Transverse colon (tissue), 4 donors: Measurements from ENCODE around the gene SWAP70. TPM values are rescaled to one million over a fixed set of nuclear protein-coding genes. Genes with fewer than 3 reads are reported as not detected.

Experiments
- DNase-seq: peaks from one replicate; pipeline ENCODE4 v3.0.0-alpha.2; 2019
- H3K27ac ChIP-seq, 4 donors: fragments of 200-600 bp; sonication (generic); 2 replicates each; pipeline ENCODE4 v1.5.1; 2016 to 2018; ENCODE audit warnings: inconsistent platforms in 4 of 4
- H3K27me3 ChIP-seq: fragments of 200-600 bp; sonication (generic); 2 replicates; pipeline ENCODE4 v1.5.1; 2017; ENCODE audit warnings: inconsistent platforms
- H3K36me3 ChIP-seq, 4 donors: fragments of 200-600 bp; sonication (generic); 2 replicates each; pipeline ENCODE4 v1.5.1; 2017 to 2019; ENCODE audit warnings: inconsistent platforms in 4 of 4
- H3K4me1 ChIP-seq, 4 donors: fragments of 200-600 bp; sonication (generic); 2 replicates each; pipeline ENCODE4 v1.5.1; 2017 to 2020; ENCODE audit warnings: inconsistent platforms in 4 of 4
- H3K4me3 ChIP-seq, 4 donors: fragments of 200-600 bp; sonication (generic); 1 replicate in 1 of 4; 2 replicates in 3 of 4; pipeline versions ENCODE4 v1.5.1 to v1.6.1; 2017 to 2019; ENCODE audit warnings: inconsistent platforms in 4 of 4
- H3K9me3 ChIP-seq, 2 donors: fragments of 200-600 bp; sonication (generic); 2 replicates each; pipeline ENCODE4 v1.5.1; 2017 to 2019; ENCODE audit warnings: inconsistent platforms in 2 of 2
- CTCF ChIP-seq, 5 experiments: fragments of 200-600 bp in 3 of 5; fragments of 450-650 bp in 2 of 5; sonication (generic) in 3 of 5; IDR thresholded peaks; 1 replicate in 2 of 5; 2 replicates in 3 of 5; pipeline ENCODE4 v1.5.1; 2016 to 2017; ENCODE audit warnings: antibody characterized with exemption in 5 of 5, inconsistent platforms in 3 of 5, mild to moderate bottlenecking in 2 of 5, moderate library complexity in 1 of 5
- EP300 ChIP-seq: sonication (generic); formaldehyde crosslinking; IDR thresholded peaks from one replicate; pipeline ENCODE4 v1.6.1; 2017; ENCODE audit warnings: antibody characterized with exemption, low read depth
- POLR2A ChIP-seq: fragments of 450-650 bp; IDR thresholded peaks from one replicate; pipeline ENCODE4 v1.6.1; 2016; ENCODE audit warnings: antibody characterized with exemption, mild to moderate bottlenecking, moderate library complexity
- POLR2AphosphoS5 ChIP-seq, 3 donors: sonication (generic); formaldehyde crosslinking; IDR thresholded peaks; one replicate each; pipeline ENCODE4 v1.6.1; 2016; ENCODE audit warnings: antibody characterized with exemption in 3 of 3
- WGBS, 2 donors: methylation state at CpG; one replicate each; pipeline ENCODE4 v1.1.5; 2018; ENCODE audit warnings: low coverage in 1 of 2; 5-methylcytosine and 5-hydroxymethylcytosine counted together
- in situ Hi-C, 4 donors: fragments of 200-750 bp; cut with MboI; loops; one replicate each; pipeline versions ENCODE4 v1.15.0 to v1.15.1; 2017; ENCODE audit warnings: low sequenced_read_pairs in 3 of 4, low pct_ligation_motif_present in 1 of 4, low pct_unique_long_range_greater_than_20kb in 1 of 4
- intact Hi-C: fragments of 100-400 bp; cut with DNase I; formaldehyde crosslinking; loops from one replicate; pipeline ENCODE4 v1.15.1; 2023; ENCODE audit warnings: low total_unique reads
- total RNA-seq, 4 donors: library from RNA; depleted of rRNA; stranded (reverse); fragments of >200 nt; gene quantifications; one replicate each; pipeline ENCODE4 v1.1.0, GENCODE V29; 2016

SWAP70 gene
- total RNA-seq, 4 donors from 2014 or later: 18.8 to 52.5 (median 29.1) TPM

GRCh38 chr11:9784602-9785315 lies 120.9 kb downstream of the SWAP70 start:
- Histone ChIP-seq H3K27me3 (no peaks in the 10 kb centered on the region), H3K4me1 (peaks cover 0 to 6% (median 0%) of the 10 kb centered on the region in 4 donors), H3K36me3 (peaks cover 0 to 39% (median 8%) of the 10 kb centered on the region in 4 donors), H3K4me3 (no peak overlapping the region), H3K27ac (no peak overlapping the region), H3K9me3 (no peaks in the 10 kb centered on the region)
- 54 to 89% methylated on average over 2 to 6 of the region's 6 CpGs for WGBS, 2 donors
- no peak for DNase-seq
- intact Hi-C loops (no loop called here), in situ Hi-C loops (no loop called here)
- TF ChIP-seq EP300 (no peak), POLR2AphosphoS5 (IDR thresholded peaks at IDR 0.05) (no peak), CTCF (IDR thresholded peaks at IDR 0.05) (no peak), POLR2A (no peak)

DNA sequence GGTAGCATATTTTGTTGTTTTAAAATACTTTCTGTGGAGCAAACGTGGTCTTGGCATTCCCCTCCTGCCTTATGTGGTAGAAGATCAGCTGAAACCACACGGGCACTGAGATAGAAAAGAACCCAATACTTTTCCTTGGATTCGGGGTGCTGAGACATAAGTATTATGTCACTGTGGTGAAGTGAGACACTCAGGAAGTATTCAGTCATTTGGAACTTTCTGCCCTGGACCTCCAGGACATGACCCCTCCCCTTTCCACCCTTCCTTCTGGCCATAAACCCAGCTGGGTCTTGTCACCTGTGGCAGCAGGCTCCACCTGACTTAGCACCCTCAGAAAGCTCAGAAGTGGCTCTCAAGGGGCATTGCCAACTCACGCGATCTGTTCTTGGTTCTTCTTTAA lies 123.4 kb downstream of the SWAP70 start:
- H3K9me3 ChIP-seq: no peaks in the 10 kb centered on the region
- in situ Hi-C loops: no loop called here
- no peak overlapping the region for H3K27ac ChIP-seq
- peaks cover 0 to 19% (median 0%) of the 10 kb centered on the region in 4 donors for H3K36me3 ChIP-seq
- H3K4me3 ChIP-seq: no peak overlapping the region
- no peak for TF ChIP-seq CTCF (IDR thresholded peaks at IDR 0.05)
- no peak for TF ChIP-seq POLR2AphosphoS5 (IDR thresholded peaks at IDR 0.05)
- TF ChIP-seq POLR2A: no peak
- peaks cover 0 to 6% (median 0%) of the 10 kb centered on the region in 4 donors for H3K4me1 ChIP-seq
- intact Hi-C loops: no loop called here
- no peak for DNase-seq
- H3K27me3 ChIP-seq: no peaks in the 10 kb centered on the region
- 60 to 89% methylated on average over 2 to 5 of the region's 5 CpGs for WGBS, 2 donors

- H3K36me3 ChIP-seq: peaks cover 0 to 19% (median 0%) of the 10 kb centered on the region in 4 donors
- 66% methylated on average over 3 of the region's 3 CpGs; no CpG with 5 or more reads in 1 of the 2 donors for WGBS, 2 donors
Measured at GRCh38 chr11:9787981-9788521, 124.2 kb downstream of the SWAP70 start.

More at GRCh38 chr11:9787981-9788521, 124.2 kb downstream of the SWAP70 start:
- peak overlapping the region in 3 of 4 donors; percentile 2 to 5 (median 4) for H3K27ac ChIP-seq
- peaks cover 0 to 6% (median 0%) of the 10 kb centered on the region in 4 donors for H3K4me1 ChIP-seq
- H3K9me3 ChIP-seq: no peaks in the 10 kb centered on the region
- no peak overlapping the region for H3K4me3 ChIP-seq
- in situ Hi-C loops: no loop called here
- H3K27me3 ChIP-seq: no peaks in the 10 kb centered on the region
- no peak for TF ChIP-seq POLR2AphosphoS5 (IDR thresholded peaks at IDR 0.05)
- no peak for TF ChIP-seq POLR2A
- no peak for TF ChIP-seq EP300
- no peak for TF ChIP-seq CTCF (IDR thresholded peaks at IDR 0.05)
- DNase-seq: peak; percentile 10
- intact Hi-C loops: no loop called here
